Measurements from ENCODE around the gene CRY2.

GRCh38 chr11:45931739-45932138 is 84.5 kb downstream of the CRY2 start:
- TF ChIP-seq CTCF (IDR thresholded peaks at IDR 0.05) (no peak), CBX8 (IDR thresholded peaks at IDR 0.05) (no peak), REST (IDR thresholded peaks at IDR 0.05) (no peak), POLR2A (IDR thresholded peaks at IDR 0.05; ENCODE audit: low read length) (no peak)

All from A549 (cell line).